NCI-H128 (cell line): ENCODE measurements around the gene NUDT8.
"Not testable (repeated sequence)": the region's sequence is repeated elsewhere in the genome, so short reads cannot be mapped to it uniquely, and the experiment has no call there.

ENCODE experiments used
- DNase-seq: peaks from one replicate; lab custom pipeline; 2025; ENCODE audit not compliant: unreplicated experiment; lab: John Stamatoyannopoulos, UW

Gene NUDT8

GRCh38 chr11:67613313-67613959 lies 16.3 kb downstream of the NUDT8 start:
- no peak for DNase-seq

DNA sequence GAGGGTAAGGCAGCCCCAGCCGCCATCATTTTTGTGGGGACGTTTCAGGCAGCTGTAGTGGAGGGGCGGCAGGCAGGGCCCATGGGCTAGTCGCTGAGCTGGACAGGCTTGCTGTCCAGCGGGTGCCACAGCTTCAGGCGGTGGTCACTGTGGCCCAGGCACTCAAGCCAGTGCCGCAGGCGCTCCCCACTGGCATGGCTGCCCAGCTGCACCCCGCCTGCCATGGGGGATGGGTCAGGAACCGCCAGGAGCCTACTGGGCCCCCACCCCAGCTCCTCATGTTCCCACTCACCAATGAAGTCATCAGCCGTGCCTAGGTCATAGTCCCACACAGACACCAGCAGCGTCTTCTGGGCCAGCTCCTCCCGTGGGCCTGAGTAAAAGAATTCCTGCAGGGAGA lies 17.0 kb downstream of the NUDT8 start:
- DNase-seq, result no peak

DNA sequence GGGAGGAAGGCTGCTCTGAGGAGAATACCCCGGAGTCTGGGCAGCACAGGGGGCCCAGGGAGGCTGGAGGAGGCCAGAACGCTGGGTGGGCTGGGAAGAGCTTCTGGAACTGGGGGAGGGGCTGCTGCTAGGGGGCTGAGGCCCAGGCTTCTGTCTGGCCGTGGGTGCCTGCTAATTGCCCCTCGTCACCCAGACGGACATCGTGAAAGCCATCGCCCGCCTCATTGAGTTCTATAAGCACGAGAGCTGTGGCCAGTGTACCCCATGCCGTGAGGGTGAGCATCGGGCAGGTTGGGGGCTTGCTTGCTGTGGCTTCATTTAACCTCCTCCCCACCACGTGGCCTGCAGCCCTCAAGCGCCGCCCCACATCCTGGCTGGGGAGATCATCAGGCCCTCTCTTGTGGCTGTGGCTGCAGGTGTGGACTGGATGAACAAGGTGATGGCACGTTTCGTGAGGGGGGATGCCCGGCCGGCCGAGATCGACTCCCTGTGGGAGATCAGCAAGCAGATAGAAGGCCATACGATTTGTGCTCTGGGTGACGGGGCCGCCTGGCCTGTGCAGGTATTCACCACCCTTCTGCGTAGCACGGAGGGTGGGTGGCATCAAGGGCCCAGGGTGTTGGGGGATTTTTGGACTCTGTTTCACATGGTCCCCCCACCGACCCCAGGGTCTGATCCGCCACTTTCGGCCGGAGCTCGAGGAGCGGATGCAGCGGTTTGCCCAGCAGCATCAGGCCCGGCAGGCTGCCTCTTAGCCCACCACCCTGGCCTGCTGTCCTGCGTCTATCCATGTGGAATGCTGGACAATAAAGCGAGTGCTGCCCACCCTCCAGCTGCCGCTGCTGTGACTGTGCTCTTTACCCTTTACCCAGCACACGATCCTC lies 17.8 kb downstream of the NUDT8 start:
- no peak for DNase-seq

DNA sequence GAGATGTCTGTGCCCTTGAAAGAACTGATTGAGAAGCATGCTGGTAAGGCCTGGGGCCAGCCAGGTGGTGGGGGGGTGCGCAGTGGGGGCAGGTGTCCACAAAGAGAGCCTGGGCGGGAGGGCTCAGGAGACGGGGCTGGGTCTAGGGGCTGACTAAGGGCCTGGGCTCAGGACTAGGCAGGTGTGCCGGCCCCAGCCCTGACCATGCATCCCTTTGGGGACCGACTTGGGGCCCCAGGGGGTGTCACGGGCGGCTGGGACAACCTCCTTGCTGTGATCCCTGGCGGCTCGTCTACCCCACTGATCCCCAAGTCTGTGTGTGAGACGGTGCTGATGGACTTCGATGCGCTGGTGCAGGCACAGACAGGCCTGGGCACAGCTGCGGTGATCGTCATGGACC lies 18.6 kb downstream of the NUDT8 start:
- DNase-seq, result no peak

DNA sequence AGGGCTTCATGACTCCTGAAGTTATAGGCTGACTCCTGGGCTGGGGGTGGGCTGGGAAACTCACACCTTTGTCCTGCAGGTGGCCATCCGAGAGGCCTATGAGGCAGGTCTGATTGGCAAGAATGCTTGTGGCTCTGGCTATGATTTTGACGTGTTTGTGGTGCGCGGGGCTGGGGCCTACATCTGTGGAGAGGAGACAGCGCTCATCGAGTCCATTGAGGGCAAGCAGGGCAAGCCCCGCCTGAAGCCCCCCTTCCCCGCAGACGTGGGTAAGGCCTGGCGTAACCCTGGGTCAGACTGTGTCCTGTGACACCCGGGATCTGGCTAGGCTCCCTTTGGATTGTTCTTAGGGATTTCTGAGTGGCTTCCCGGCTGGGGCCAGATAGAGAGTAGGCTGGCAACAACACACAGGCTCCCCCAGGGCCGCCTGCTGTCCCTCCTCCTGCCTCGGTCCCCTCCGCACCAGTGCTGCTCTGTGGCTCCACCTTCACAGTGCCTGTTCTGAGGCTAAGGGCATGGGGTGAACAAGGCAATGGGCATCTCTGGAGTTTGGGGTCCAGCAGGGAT lies 19.4 kb downstream of the NUDT8 start:
- no peak for DNase-seq

GRCh38 chr11:67609316-67609715 lies 20.4 kb downstream of the NUDT8 start:
- DNase-seq, result no peak

- no peak for DNase-seq
Observed at GRCh38 chr11:67608486-67608885, 21.3 kb downstream of the NUDT8 start.

GRCh38 chr11:67607507-67607906 lies 22.2 kb downstream of the NUDT8 start:
- DNase-seq, result no peak

DNA sequence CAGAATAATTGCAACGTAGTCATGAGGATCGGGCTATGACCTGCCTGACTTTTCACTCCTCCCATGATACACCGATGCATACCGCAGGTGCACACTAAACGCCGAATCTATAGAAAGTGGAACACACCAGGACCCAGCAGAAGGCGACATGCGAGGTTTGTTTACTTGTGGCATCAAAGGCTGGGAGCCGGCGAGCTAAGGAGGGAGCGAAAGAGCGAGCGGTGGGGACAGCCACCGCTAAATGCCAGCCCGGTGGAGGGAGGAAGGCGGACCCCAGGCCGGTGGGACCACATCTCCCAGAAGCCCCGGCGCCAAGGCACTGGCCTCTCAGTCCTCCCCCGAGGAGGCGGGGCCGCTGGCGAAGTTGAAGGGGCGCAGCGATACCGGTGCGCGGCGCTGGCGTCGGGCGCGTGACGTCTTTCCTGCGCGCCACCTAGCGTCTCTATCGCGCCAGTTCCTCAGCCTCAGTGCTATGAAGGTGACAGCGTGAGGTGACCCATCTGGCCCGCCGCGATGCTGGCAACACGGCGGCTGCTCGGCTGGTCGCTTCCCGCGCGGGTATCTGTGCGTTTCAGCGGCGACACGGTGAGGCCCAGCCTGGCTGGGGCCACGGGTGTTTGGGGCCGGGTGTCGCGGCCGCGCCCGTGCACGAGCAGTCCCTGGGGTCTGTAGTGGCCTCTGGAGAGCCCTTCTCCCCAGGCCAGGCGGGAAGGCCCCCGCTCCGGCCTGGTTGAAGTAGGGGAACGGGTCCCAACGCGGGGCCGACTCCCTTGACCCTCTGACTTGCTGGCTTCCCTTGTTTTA lies 23.0 kb downstream of the NUDT8 start, which contains the start of gene NDUFV1:
NDUFV1 (plus strand) TSS at position 445 of the 804 bp plus-strand sequence; CDS start at position 514, 69 bp downstream.
- DNase-seq, result peak; percentile 92

DNA sequence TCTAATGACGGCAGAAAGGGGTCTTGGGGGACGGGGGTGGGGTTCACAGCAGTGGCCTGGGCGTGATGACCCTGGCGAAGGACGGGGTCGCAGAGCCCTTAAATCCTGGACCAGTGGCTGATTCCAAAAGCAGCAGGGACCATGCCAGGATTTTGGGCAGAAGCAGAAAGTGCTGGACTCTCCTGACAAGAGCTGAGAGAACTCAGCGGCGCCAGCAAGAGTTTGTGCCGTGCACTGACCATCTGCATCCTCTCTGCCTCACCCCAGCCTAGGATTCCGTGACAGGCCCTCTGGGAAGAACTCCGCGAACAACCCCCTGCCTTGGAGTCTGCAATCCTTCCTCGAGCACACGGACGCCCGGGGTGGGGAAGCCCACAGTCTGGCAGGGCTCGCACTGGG lies 23.6 kb downstream of the NUDT8 start:
- DNase-seq, result no peak

- DNase-seq, result no peak
Observed at GRCh38 chr11:67605231-67606011, 24.3 kb downstream of the NUDT8 start.

GRCh38 chr11:67604815-67605214 lies 24.9 kb downstream of the NUDT8 start:
- DNase-seq, result no peak

DNA sequence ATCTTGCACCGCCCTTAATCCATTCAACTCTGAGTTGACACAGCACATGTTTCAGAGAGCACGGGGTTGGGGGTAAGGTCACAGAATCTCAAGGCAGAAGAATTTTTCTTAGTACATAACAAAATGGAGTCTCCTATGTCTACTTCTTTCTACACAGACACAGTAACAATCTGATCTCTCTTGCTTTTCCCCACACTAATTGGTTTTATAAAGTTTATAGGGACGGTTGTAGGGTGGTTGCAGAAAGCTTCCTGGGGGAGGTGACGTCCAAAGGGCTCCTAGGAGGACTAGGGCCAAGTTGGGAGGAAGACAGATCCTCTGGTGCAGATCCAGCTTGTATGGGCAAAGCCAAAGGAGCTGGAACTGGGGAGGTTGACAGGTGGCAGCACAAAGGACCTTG lies 25.6 kb downstream of the NUDT8 start:
- DNase-seq, result not testable (repeated sequence)

DNA sequence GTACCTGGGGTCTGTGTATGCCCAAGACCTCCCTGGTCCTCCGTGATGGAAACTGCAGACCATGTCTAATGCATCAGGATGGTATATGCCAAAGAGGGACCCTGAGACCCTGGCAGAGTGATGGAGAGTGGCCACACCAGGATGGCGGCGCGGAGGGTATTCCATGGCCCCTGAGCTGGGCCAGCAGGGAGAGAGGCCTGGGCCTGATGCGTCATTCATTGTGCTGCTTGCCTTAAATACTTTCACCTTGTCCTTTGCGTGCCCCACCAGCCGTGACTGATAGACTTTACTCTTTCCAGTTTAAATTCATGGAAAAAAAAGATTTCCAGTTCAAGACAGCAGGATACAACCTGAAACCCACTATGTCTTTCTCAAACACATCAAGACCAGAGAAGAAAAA lies 28.6 kb downstream of the NUDT8 start:
- no peak for DNase-seq

GRCh38 chr11:67600324-67601029 lies 29.3 kb downstream of the NUDT8 start:
- no peak for DNase-seq

DNA sequence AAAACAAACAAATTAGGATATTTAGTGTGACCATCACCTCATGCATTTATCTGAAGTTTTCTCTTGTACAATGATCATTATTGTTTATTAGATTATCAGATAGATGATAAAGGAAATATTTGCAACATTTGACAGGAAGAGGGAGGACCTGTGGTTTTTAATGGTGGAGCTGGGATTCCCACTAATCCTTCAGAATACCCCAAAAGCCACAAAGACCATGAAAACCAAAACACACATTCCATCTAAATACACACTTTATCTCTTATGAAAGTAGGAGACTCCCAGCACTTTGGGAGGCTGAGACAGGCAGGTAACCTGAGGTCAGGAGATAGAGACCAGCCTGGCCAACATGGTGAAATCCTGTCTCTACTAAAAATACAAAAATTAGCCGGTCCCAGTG lies 30.6 kb downstream of the NUDT8 start:
- DNase-seq, result no peak

DNA sequence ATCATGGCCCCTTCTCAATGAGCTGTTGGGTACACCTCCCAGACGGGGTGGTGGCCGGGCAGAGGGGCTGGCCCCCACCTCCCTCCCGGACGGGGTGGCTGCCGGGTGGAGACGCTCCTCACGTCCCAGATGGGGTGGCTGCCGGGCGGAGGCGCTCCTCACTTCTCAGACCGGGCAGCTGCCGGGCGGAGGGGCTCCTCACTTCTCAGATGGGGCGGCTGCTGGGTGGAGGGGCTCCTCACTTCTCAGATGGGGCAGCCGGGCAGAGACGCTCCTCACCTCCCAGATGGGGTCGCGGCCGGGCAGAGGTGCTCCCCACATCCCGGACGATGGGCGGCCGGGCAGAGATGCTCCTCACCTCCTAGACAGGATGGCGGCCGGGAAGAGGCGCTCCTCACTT lies 31.8 kb downstream of the NUDT8 start:
- DNase-seq, result not testable (repeated sequence)

DNA sequence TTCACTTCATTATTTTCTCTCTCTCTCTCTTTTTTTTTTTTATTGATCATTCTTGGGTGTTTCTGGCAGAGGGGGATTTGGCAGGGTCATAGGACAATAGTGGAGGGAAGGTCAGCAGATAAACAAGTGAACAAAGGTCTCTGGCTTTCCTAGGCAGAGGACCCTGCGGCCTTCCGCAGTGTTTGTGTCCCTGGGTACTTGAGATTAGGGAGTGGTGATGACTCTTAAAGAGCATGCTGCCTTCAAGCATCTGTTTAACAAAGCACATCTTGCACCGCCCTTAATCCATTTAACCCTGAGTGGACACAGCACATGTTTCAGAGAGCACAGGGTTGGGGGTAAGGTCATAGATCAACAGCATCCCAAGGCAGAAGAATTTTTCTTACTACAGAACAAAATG lies 32.3 kb downstream of the NUDT8 start:
- not testable (repeated sequence) for DNase-seq

DNA sequence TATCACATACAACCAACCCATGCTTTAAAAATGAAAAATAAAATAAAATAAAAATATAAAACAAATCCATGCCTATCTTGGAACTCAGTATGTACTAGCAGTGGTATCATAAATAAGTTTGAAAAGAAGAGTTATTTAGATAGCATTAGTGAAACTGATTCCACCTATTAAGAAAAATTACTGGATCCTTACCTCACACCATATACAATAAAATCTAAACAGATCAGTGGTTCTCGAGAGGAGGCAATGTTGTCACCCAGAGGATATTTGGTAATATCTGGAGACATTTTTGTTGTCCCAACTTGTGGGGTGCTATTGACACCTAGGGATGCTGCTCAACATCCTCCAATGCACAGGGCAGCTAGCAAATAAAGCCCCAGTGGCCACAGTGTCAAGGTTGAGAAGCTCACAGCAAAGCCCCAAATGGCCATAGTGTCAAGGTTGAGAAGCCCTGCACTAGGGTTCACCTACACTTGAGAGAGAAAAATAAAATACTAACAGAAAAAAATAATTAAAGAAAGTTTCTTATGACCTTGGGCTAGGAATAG lies 32.9 kb downstream of the NUDT8 start:
- no peak for DNase-seq

DNA sequence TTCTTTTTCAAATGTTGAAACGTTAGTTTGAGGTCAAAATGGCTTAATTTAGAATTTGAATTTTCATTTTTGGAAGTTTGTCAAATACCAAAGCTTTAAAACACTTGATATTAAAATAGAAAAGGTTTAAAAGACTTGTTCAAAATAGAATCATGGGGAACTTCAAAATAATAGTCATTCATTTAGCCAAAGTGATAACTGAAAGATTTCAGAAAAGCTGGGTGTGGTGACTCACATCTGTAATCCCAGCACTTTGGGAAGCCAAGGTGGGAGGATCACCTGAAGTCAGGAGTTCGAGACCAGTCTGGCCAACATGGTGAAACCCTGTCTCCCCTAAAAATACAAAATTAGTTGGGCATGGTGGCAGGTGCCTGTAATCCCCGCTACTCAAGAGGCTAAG lies 35.3 kb downstream of the NUDT8 start:
- no peak for DNase-seq
